ENCODE data around the gene NEK3.

The NEK3 gene

GRCh38 chr13:52128714-52129700 is 30.4 kb downstream of the NEK3 start, which contains the start of gene NEK5:
NEK5 (minus strand) TSS chr13:52129073; CDS start chr13:52127482, 1,591 bp downstream.
- H3K9ac ChIP-seq (ENCODE audit: low read length): no peak within 1 kb of the TSS
- H3F3A ChIP-seq (ENCODE audit: insufficient read depth, low read length): no peaks in the 10 kb centered on the region
- H3K27me3 ChIP-seq (ENCODE audit: insufficient read depth, low read length): no peaks in the 10 kb centered on the region
- no peaks in the 10 kb centered on the region for H4K20me1 ChIP-seq (ENCODE audit: insufficient read depth, low read length)
- no peaks in the 10 kb centered on the region for H3K79me2 ChIP-seq (ENCODE audit: insufficient read depth, low read length)
- no peaks in the 10 kb centered on the region for H3K9me3 ChIP-seq (ENCODE audit: low read length)
- peak within 1 kb of the TSS; percentile 43; the same call in 1 of the 2 replicates for H3K4me2 ChIP-seq (ENCODE audit: low read length)
- peak; percentile 41 for TF ChIP-seq CTCF (IDR thresholded peaks at IDR 0.05; ENCODE audit: low read length)
- TF ChIP-seq EZH2 (IDR thresholded peaks at IDR 0.05; ENCODE audit: borderline replicate concordance, low read length): no peak
- no peaks in the 10 kb centered on the region for H3K4me1 ChIP-seq (ENCODE audit: insufficient read depth, low read length, severe bottlenecking)
- H3K27ac ChIP-seq (ENCODE audit: low read depth, low read length, poor library complexity, severe bottlenecking): no peak within 1 kb of the TSS
- no peak within 1 kb of the TSS for H2AFZ ChIP-seq (ENCODE audit: low read length)
- no peaks in the 10 kb centered on the region for H3K9me2 ChIP-seq (ENCODE audit: low read depth, low read length)
- H3K36me3 ChIP-seq (ENCODE audit: insufficient read depth, low read length): peaks cover 33% of the 10 kb centered on the region
- peak within 1 kb of the TSS; percentile 36 for H3K4me3 ChIP-seq (ENCODE audit: low read depth, low read length, poor library complexity, severe bottlenecking)

- H3K27ac ChIP-seq (ENCODE audit: low read depth, low read length, poor library complexity, severe bottlenecking): no peak overlapping the region
- TF ChIP-seq EZH2 (IDR thresholded peaks at IDR 0.05; ENCODE audit: borderline replicate concordance, low read length) (no peak), CTCF (IDR thresholded peaks at IDR 0.05; ENCODE audit: low read length) (peak; percentile 85)
- peak overlapping the region; percentile 43; the same call in 1 of the 2 replicates for H3K4me2 ChIP-seq (ENCODE audit: low read length)
- H3K79me2 ChIP-seq (ENCODE audit: insufficient read depth, low read length): no peaks in the 10 kb centered on the region
- no peak overlapping the region for H3K9ac ChIP-seq (ENCODE audit: low read length)
- no peaks in the 10 kb centered on the region for H3K4me1 ChIP-seq (ENCODE audit: insufficient read depth, low read length, severe bottlenecking)
- no peaks in the 10 kb centered on the region for H3K27me3 ChIP-seq (ENCODE audit: insufficient read depth, low read length)
- H3K9me3 ChIP-seq (ENCODE audit: low read length): no peaks in the 10 kb centered on the region
- H3K9me2 ChIP-seq (ENCODE audit: low read depth, low read length): no peaks in the 10 kb centered on the region
- H4K20me1 ChIP-seq (ENCODE audit: insufficient read depth, low read length): no peaks in the 10 kb centered on the region
- H3K4me3 ChIP-seq (ENCODE audit: low read depth, low read length, poor library complexity, severe bottlenecking): no peak overlapping the region
- H2AFZ ChIP-seq (ENCODE audit: low read length): no peak overlapping the region
- peaks cover 28% of the 10 kb centered on the region for H3K36me3 ChIP-seq (ENCODE audit: insufficient read depth, low read length)
- H3F3A ChIP-seq (ENCODE audit: insufficient read depth, low read length): no peaks in the 10 kb centered on the region
Measured at GRCh38 chr13:52127783-52128702, 31.4 kb downstream of the NEK3 start.

- TF ChIP-seq EZH2 (IDR thresholded peaks at IDR 0.05; ENCODE audit: borderline replicate concordance, low read length) (no peak), CTCF (IDR thresholded peaks at IDR 0.05; ENCODE audit: low read length) (no peak)
- Histone ChIP-seq H4K20me1 (ENCODE audit: insufficient read depth, low read length) (no peaks in the 10 kb centered on the region), H3K4me2 (ENCODE audit: low read length) (no peak overlapping the region), H3F3A (ENCODE audit: insufficient read depth, low read length) (no peaks in the 10 kb centered on the region), H3K4me3 (ENCODE audit: low read depth, low read length, poor library complexity, severe bottlenecking) (no peak overlapping the region), H2AFZ (ENCODE audit: low read length) (no peak overlapping the region), H3K9ac (ENCODE audit: low read length) (no peak overlapping the region), H3K27me3 (ENCODE audit: insufficient read depth, low read length) (no peaks in the 10 kb centered on the region), H3K9me3 (ENCODE audit: low read length) (no peaks in the 10 kb centered on the region), H3K27ac (ENCODE audit: low read depth, low read length, poor library complexity, severe bottlenecking) (no peak overlapping the region), H3K36me3 (ENCODE audit: insufficient read depth, low read length) (peaks cover 21% of the 10 kb centered on the region), H3K9me2 (ENCODE audit: low read depth, low read length) (no peaks in the 10 kb centered on the region), H3K79me2 (ENCODE audit: insufficient read depth, low read length) (no peaks in the 10 kb centered on the region), H3K4me1 (ENCODE audit: insufficient read depth, low read length, severe bottlenecking) (no peaks in the 10 kb centered on the region)
Measured at GRCh38 chr13:52127378-52127777, 32.0 kb downstream of the NEK3 start.
